ENCODE measurements around the gene LRIG1.

The LRIG1 gene

DNA sequence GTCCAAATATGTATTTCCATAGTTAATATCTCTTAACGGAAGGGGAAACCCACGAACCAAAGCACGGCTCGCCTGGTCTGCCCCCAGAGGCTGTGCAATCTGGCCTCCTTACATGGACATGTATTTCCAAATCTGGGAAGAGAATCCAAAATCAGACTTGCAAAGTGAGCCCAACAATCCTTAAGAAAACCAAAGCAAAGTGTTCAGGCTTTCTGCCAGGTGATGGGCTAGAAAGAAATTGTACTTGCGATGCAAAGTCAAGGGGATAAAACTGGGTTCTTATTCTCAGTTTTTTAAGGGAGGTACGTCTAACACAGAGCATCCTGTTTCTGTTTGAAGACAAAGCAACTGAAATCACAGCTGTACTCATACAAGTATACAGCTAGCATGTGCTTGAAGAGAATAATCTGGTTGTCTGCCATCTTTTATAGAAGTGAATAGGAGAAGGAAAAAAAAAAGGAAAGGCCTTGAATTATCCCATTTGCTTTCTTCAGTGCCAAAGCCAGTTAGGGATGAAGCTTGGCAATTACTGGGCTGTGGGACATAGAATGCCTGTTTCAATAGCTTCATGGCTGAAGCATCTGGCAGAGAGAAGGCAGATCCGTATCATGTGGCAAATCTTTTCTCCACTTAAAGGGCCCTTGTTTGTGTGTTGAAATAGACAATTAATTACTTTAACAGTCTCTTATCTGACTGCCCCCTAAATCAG lies 48.4 kb downstream of the LRIG1 start:
- H3K27ac ChIP-seq (ENCODE audit: low read length), result no peak overlapping the region

DNA sequence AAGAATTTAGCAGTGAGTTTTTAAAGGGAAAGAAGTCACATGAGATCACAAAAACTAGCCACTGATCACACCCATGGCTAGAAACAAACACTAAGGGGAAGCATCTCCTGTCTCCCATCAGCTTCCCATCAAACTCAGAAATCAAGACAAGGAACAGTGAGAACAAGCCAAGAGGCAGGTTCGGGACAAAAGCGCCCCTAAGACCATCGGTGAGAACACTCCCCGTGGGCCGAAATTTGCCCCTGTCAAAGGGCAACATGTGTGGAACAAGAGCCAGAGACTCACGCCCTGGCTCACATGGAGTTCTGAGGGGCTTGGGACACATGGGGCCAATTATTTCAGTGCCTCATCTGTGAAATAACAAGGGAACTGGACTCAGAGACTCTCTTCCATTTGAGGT lies 49.1 kb downstream of the LRIG1 start:
- H3K36me3 ChIP-seq (ENCODE audit: insufficient read depth, low read length), result 0 out of 2 replicates have a peak, but pooled peaks cover 6% of the 10 kb centered on the region
- H3K79me2 ChIP-seq (ENCODE audit: insufficient read depth, low read length), result no peaks in the 10 kb centered on the region
- no peak overlapping the region for H3K27ac ChIP-seq (ENCODE audit: low read length)
- H3K4me2 ChIP-seq (ENCODE audit: insufficient read depth, low read length), result no peak overlapping the region
- no peak for ATAC-seq (ENCODE audit: insufficient read depth, low read depth)
- no peak overlapping the region for H3K9ac ChIP-seq (ENCODE audit: low read depth, low read length)
- H4K20me1 ChIP-seq (ENCODE audit: insufficient read depth, low read length), result 0 out of 2 replicates have a peak, but pooled peaks cover 3% of the 10 kb centered on the region
- no peak for DNase-seq
- no peak overlapping the region for H2AFZ ChIP-seq (ENCODE audit: low read depth, low read length)
- no peaks in the 10 kb centered on the region for H3K27me3 ChIP-seq (ENCODE audit: insufficient read depth, low read length, poor library complexity)
- H3K4me3 ChIP-seq (ENCODE audit: low read depth in 1 of 2, low read length in 2 of 2), result no peak overlapping the region
- TF ChIP-seq, protein P1, sequence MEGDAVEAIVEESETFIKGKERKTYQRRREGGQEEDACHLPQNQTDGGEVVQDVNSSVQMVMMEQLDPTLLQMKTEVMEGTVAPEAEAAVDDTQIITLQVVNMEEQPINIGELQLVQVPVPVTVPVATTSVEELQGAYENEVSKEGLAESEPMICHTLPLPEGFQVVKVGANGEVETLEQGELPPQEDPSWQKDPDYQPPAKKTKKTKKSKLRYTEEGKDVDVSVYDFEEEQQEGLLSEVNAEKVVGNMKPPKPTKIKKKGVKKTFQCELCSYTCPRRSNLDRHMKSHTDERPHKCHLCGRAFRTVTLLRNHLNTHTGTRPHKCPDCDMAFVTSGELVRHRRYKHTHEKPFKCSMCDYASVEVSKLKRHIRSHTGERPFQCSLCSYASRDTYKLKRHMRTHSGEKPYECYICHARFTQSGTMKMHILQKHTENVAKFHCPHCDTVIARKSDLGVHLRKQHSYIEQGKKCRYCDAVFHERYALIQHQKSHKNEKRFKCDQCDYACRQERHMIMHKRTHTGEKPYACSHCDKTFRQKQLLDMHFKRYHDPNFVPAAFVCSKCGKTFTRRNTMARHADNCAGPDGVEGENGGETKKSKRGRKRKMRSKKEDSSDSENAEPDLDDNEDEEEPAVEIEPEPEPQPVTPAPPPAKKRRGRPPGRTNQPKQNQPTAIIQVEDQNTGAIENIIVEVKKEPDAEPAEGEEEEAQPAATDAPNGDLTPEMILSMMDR (IDR thresholded peaks at IDR 0.05; ENCODE audit: borderline replicate concordance, extremely low read depth, low read length, poor library complexity, severe bottlenecking), result no peak
- TF ChIP-seq EZH2 (IDR thresholded peaks at IDR 0.05; ENCODE audit: borderline replicate concordance, low read depth, low read length, severe bottlenecking), result no peak
- H3K9me3 ChIP-seq (ENCODE audit: insufficient read depth, low read length, severe bottlenecking), result no peaks in the 10 kb centered on the region
- H3K4me1 ChIP-seq (ENCODE audit: insufficient read depth, low read length), result no peaks in the 10 kb centered on the region

More for the DNA sequence above, 48.4 kb downstream of the LRIG1 start:
- no peak overlapping the region for H3K4me3 ChIP-seq (ENCODE audit: low read depth in 1 of 2, low read length in 2 of 2)
- no peaks in the 10 kb centered on the region for H3K9me3 ChIP-seq (ENCODE audit: insufficient read depth, low read length, severe bottlenecking)
- H3K36me3 ChIP-seq (ENCODE audit: insufficient read depth, low read length), result 0 out of 2 replicates have a peak, but pooled peaks cover 6% of the 10 kb centered on the region
- ATAC-seq (ENCODE audit: insufficient read depth, low read depth) (no peak), DNase-seq (no peak)
- H3K27me3 ChIP-seq (ENCODE audit: insufficient read depth, low read length, poor library complexity), result no peaks in the 10 kb centered on the region
- no peak overlapping the region for H3K9ac ChIP-seq (ENCODE audit: low read depth, low read length)
- no peak overlapping the region for H2AFZ ChIP-seq (ENCODE audit: low read depth, low read length)
- no peak for TF ChIP-seq EZH2 (IDR thresholded peaks at IDR 0.05; ENCODE audit: borderline replicate concordance, low read depth, low read length, severe bottlenecking)
- TF ChIP-seq, protein P1 (IDR thresholded peaks at IDR 0.05; ENCODE audit: borderline replicate concordance, extremely low read depth, low read length, poor library complexity, severe bottlenecking), result no peak
- H3K79me2 ChIP-seq (ENCODE audit: insufficient read depth, low read length), result no peaks in the 10 kb centered on the region
- H3K4me1 ChIP-seq (ENCODE audit: insufficient read depth, low read length), result no peaks in the 10 kb centered on the region
- H3K4me2 ChIP-seq (ENCODE audit: insufficient read depth, low read length), result no peak overlapping the region
- H4K20me1 ChIP-seq (ENCODE audit: insufficient read depth, low read length), result 0 out of 2 replicates have a peak, but pooled peaks cover 3% of the 10 kb centered on the region

DNA sequence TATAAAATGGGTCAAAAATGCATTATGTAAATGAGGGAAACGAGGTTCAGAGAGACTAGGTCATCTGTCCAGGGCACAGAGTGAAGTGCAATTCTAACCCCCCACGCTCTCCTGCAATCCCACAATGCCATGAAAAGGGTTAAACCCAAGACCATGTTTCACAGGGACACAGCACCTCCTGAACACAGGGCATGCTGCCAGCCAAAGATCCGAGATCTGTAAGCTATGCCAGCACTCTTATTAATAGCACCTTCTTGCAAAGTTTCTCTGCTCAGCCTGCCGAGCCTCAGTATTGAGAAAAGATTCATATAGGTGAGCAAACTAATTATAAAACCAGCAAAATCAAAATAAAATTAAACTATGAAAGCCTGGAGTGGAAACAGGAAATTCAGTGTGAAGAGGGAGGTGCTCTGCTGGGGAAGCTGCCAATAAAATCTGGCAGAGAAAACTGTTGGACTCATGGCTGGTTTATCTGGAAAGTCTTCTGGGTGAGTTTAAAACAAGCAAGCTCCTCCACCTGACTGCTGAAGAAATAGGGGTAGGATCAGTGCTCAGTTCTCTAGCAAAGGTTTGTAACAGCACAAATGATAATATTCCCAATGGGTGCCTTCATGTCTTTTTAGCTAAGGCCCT lies 50.3 kb downstream of the LRIG1 start:
- Histone ChIP-seq H3K4me3 (ENCODE audit: low read depth in 1 of 2, low read length in 2 of 2) (no peak overlapping the region), H3K36me3 (ENCODE audit: insufficient read depth, low read length) (0 out of 2 replicates have a peak, but pooled peaks cover 6% of the 10 kb centered on the region), H3K79me2 (ENCODE audit: insufficient read depth, low read length) (no peaks in the 10 kb centered on the region), H3K27me3 (ENCODE audit: insufficient read depth, low read length, poor library complexity) (no peaks in the 10 kb centered on the region), H4K20me1 (ENCODE audit: insufficient read depth, low read length) (0 out of 2 replicates have a peak, but pooled peaks cover 3% of the 10 kb centered on the region), H3K27ac (ENCODE audit: low read length) (no peak overlapping the region), H2AFZ (ENCODE audit: low read depth, low read length) (no peak overlapping the region), H3K4me1 (ENCODE audit: insufficient read depth, low read length) (no peaks in the 10 kb centered on the region), H3K4me2 (ENCODE audit: insufficient read depth, low read length) (no peak overlapping the region), H3K9me3 (ENCODE audit: insufficient read depth, low read length, severe bottlenecking) (no peaks in the 10 kb centered on the region), H3K9ac (ENCODE audit: low read depth, low read length) (no peak overlapping the region)
- DNase-seq (no peak), ATAC-seq (ENCODE audit: insufficient read depth, low read depth) (no peak)
- no peak for TF ChIP-seq EZH2 (IDR thresholded peaks at IDR 0.05; ENCODE audit: borderline replicate concordance, low read depth, low read length, severe bottlenecking)
- TF ChIP-seq, protein P1 (IDR thresholded peaks at IDR 0.05; ENCODE audit: borderline replicate concordance, extremely low read depth, low read length, poor library complexity, severe bottlenecking), result no peak
